GM23338 (cell line): ENCODE data around the gene TSLP. TPM values are rescaled to one million over a fixed set of nuclear protein-coding genes. Genes with fewer than 3 reads are reported as not detected.

Source experiments
- ATAC-seq: fragments of 200-7000 bp; cut with Tn5 transposase; 3 replicates; pipeline ENCODE4 v1.9.1; 2020
- DNase-seq: peaks from one replicate; pipeline ENCODE4 v3.0.0-alpha.2; 2015; ENCODE audit warnings: low spot score
- H2AFZ ChIP-seq: fragments of 200-600 bp; sonication (generic); 2 replicates; pipeline ENCODE4 v1.8.0; 2016; ENCODE audit warnings: antibody characterized with exemption, mild to moderate bottlenecking, moderate library complexity
- H3F3A ChIP-seq: fragments of 200-600 bp; sonication (generic); replicated peaks from 2 replicates; pipeline ENCODE4 v1.8.0; 2017; ENCODE audit warnings: antibody characterized with exemption, mixed run types, low read depth
- H3K27ac ChIP-seq: fragments of 200-600 bp; sonication (generic); 2 replicates; pipeline ENCODE4 v1.6.1; 2016; ENCODE audit warnings: low read depth
- H3K27me3 ChIP-seq: fragments of 200-600 bp; sonication (generic); 2 replicates; pipeline ENCODE4 v1.8.0; 2016; ENCODE audit warnings: mild to moderate bottlenecking, mixed run types, moderate library complexity; ENCODE audit not compliant: insufficient read depth
- H3K36me3 ChIP-seq: fragments of 200-600 bp; sonication (generic); 2 replicates; pipeline ENCODE4 v1.8.0; 2016; ENCODE audit warnings: mild to moderate bottlenecking; ENCODE audit not compliant: insufficient read depth
- H3K4me1 ChIP-seq: fragments of 200-600 bp; sonication (generic); 2 replicates; pipeline ENCODE4 v1.8.0; 2016; ENCODE audit warnings: mild to moderate bottlenecking, moderate library complexity; ENCODE audit not compliant: insufficient read depth
- H3K4me2 ChIP-seq: fragments of 200-600 bp; sonication (generic); 2 replicates; pipeline ENCODE4 v1.7.1; 2017; ENCODE audit warnings: mixed run types
- H3K4me3 ChIP-seq: fragments of 200-600 bp; sonication (generic); 2 replicates; pipeline ENCODE4 v1.6.1; 2016; ENCODE audit warnings: mixed run types
- H3K79me2 ChIP-seq: fragments of 200-600 bp; sonication (generic); replicated peaks from 2 replicates; pipeline ENCODE4 v1.8.0; 2017; ENCODE audit warnings: mild to moderate bottlenecking; ENCODE audit not compliant: insufficient read depth
- H3K9me2 ChIP-seq: fragments of 200-600 bp; sonication (generic); 2 replicates; pipeline ENCODE4 v1.8.0; 2017; ENCODE audit not compliant: insufficient read depth
- H4K20me1 ChIP-seq: fragments of 200-600 bp; sonication (generic); replicated peaks from 2 replicates; pipeline ENCODE4 v1.8.0; 2017; ENCODE audit warnings: mild to moderate bottlenecking; ENCODE audit not compliant: insufficient read depth
- H3K27ac Mint-ChIP-seq: 2 replicates; pipeline ENCODE4 v1.8.0; 2020; ENCODE audit warnings: inconsistent platforms, mild to moderate bottlenecking, moderate library complexity, mixed read lengths
- H3K27me3 Mint-ChIP-seq: 3 replicates; pipeline ENCODE4 v1.8.0; 2022; ENCODE audit warnings: low read depth, mild to moderate bottlenecking, moderate library complexity, mixed read lengths, inconsistent platforms; ENCODE audit not compliant: insufficient read depth, poor library complexity
- H3K36me3 Mint-ChIP-seq: 3 replicates; pipeline ENCODE4 v1.8.0; 2021; ENCODE audit warnings: low read depth, mild to moderate bottlenecking, inconsistent platforms, moderate library complexity, mixed read lengths
- H3K4me1 Mint-ChIP-seq: 3 replicates; pipeline ENCODE4 v1.8.0; 2020; ENCODE audit warnings: mild to moderate bottlenecking, inconsistent platforms, mixed read lengths
- H3K4me3 Mint-ChIP-seq: 3 replicates; pipeline ENCODE4 v1.8.0; 2021; ENCODE audit warnings: moderate library complexity, mild to moderate bottlenecking, inconsistent platforms, mixed read lengths
- H3K9me3 Mint-ChIP-seq: 3 replicates; pipeline ENCODE4 v1.8.0; 2020; ENCODE audit warnings: moderate library complexity, mild to moderate bottlenecking, inconsistent platforms, mixed read lengths
- CREB1 ChIP-seq: fragments of 250-450 bp; sonication (Bioruptor Pico); IDR thresholded peaks from 2 replicates; pipeline ENCODE4 v1.5.0; 2020; ENCODE audit warnings: low read depth, mild to moderate bottlenecking, moderate library complexity
- EZH2 ChIP-seq: fragments of 200-600 bp; sonication (generic); IDR thresholded peaks from one replicate; pipeline ENCODE4 v1.8.0; 2017; ENCODE audit warnings: antibody characterized with exemption, mild to moderate bottlenecking, low read depth; ENCODE audit not compliant: unreplicated experiment
- EZH2phosphoT487 ChIP-seq: fragments of 200-600 bp; sonication (generic); IDR thresholded peaks from one replicate; pipeline ENCODE4 v1.8.1; 2018; ENCODE audit warnings: antibody characterized with exemption; ENCODE audit not compliant: unreplicated experiment
- NANOG ChIP-seq: IDR thresholded peaks from 2 replicates; pipeline ENCODE4 v1.6.1; 2016; ENCODE audit warnings: antibody characterized with exemption, borderline replicate concordance
- STAT1 ChIP-seq: IDR thresholded peaks from one replicate; pipeline ENCODE4 v1.6.1; 2016; ENCODE audit warnings: antibody characterized with exemption; ENCODE audit not compliant: unreplicated experiment
- ZNF331 ChIP-seq: fragments of 250-450 bp; sonication (Bioruptor Pico); IDR thresholded peaks from 2 replicates; pipeline ENCODE4 v1.5.0; 2020; ENCODE audit warnings: low read depth, mild to moderate bottlenecking, moderate library complexity
- polyA plus RNA-seq: library from polyadenylated mRNA; unstranded; fragments of >200 nt; fragmentation: Nextera tagmentation; extraction: Ambion mirVana; gene quantifications from 2 replicates; pipeline ENCODE4 v1.2.1, GENCODE V29; 2016
- total RNA-seq: library from RNA; depleted of rRNA; stranded (reverse); fragments of >200 nt; shearing (Covaris generic); gene quantifications from 2 replicates; pipeline ENCODE4 v1.2.3, GENCODE V29; 2014
- TF ChIP-seq, protein P1 (sequence below), 2 experiments: fragments of 200-600 bp in 1 of 2; sonication (generic) in 1 of 2; conservative IDR thresholded peaks; 2 replicates each; pipeline versions ENCODE4 v1.5.1 to v1.6.1; 2016 to 2017; ENCODE audit warnings: antibody characterized with exemption in 2 of 2, low read depth in 2 of 2, mild to moderate bottlenecking in 2 of 2, moderate library complexity in 1 of 2
- TF ChIP-seq, protein P2 (sequence below): IDR thresholded peaks from 2 replicates; pipeline ENCODE4 v1.6.1; 2016; ENCODE audit warnings: antibody characterized with exemption
- TF ChIP-seq, protein P3 (sequence below): IDR thresholded peaks from one replicate; pipeline ENCODE4 v1.6.1; 2018; ENCODE audit warnings: antibody characterized with exemption; ENCODE audit not compliant: unreplicated experiment

TSLP gene
- total and polyA plus RNA-seq, 2 experiments from 2014 or later = 0.35 to 1.5 TPM

DNA sequence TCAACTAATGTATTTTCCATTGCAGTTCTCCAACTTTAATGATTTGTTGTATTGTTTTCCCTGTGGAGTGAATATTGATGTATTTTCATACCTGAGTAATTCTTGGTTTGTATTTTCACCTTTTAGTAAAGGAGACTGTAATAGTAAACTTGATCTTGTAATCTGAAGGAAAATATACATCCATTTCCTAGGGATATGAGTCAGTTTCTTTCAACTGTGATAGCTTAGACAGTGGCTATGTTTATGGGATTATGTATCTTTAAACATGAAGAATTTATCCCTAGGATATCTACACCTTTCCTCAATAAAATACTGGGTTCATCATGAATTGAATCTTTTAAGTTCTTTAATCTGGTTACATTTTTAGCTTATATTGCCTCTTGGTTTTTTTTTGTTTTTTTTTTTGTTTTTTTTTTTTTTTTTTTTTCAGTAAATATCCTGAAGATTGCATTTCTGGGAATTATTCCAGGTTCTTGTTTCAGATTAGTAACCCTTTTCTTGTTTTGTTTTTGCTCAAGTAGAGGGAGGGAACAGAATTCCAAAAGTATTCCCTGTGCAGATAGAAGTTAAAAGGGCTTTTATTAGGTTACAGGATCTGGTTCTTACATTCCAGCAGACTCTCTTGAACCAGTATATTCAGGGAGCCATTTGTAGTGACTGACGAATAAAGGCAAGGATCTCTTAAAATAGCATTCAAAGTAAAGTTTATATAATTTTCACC is 27.7 kb downstream of the TSLP start:
- Histone ChIP-seq H3K36me3 (peaks cover 74% of the 10 kb centered on the region), H3K9me2 (no peaks in the 10 kb centered on the region), H3K4me2 (no peak overlapping the region), H4K20me1 (peaks cover 22% of the 10 kb centered on the region; the same call in 1 of the 2 replicates), H3K4me3 (no peak overlapping the region), H3K4me1 (peaks cover under 1% of the 10 kb centered on the region; the same call in 1 of the 2 replicates), H3K27me3 (no peaks in the 10 kb centered on the region), H3K27ac (no peak overlapping the region), H3F3A (no peaks in the 10 kb centered on the region), H3K79me2 (peaks cover 23% of the 10 kb centered on the region), H2AFZ (no peak overlapping the region)
- H3K36me3 Mint-ChIP-seq = peaks cover 59% of the 10 kb centered on the region
- TF ChIP-seq CREB1 = no peak
- TF ChIP-seq, protein P1, sequence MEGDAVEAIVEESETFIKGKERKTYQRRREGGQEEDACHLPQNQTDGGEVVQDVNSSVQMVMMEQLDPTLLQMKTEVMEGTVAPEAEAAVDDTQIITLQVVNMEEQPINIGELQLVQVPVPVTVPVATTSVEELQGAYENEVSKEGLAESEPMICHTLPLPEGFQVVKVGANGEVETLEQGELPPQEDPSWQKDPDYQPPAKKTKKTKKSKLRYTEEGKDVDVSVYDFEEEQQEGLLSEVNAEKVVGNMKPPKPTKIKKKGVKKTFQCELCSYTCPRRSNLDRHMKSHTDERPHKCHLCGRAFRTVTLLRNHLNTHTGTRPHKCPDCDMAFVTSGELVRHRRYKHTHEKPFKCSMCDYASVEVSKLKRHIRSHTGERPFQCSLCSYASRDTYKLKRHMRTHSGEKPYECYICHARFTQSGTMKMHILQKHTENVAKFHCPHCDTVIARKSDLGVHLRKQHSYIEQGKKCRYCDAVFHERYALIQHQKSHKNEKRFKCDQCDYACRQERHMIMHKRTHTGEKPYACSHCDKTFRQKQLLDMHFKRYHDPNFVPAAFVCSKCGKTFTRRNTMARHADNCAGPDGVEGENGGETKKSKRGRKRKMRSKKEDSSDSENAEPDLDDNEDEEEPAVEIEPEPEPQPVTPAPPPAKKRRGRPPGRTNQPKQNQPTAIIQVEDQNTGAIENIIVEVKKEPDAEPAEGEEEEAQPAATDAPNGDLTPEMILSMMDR (conservative IDR thresholded peaks at IDR 0.05; ENCODE audit: low read depth in 2 of 2) = no peak
- no peak for TF ChIP-seq EZH2phosphoT487
- TF ChIP-seq STAT1 = no peak
- TF ChIP-seq, protein P2, sequence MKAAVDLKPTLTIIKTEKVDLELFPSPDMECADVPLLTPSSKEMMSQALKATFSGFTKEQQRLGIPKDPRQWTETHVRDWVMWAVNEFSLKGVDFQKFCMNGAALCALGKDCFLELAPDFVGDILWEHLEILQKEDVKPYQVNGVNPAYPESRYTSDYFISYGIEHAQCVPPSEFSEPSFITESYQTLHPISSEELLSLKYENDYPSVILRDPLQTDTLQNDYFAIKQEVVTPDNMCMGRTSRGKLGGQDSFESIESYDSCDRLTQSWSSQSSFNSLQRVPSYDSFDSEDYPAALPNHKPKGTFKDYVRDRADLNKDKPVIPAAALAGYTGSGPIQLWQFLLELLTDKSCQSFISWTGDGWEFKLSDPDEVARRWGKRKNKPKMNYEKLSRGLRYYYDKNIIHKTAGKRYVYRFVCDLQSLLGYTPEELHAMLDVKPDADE = no peak
- no peak for TF ChIP-seq NANOG
- no peak for TF ChIP-seq ZNF331 (CRISPR knock-in tag)
- TF ChIP-seq, protein P3, sequence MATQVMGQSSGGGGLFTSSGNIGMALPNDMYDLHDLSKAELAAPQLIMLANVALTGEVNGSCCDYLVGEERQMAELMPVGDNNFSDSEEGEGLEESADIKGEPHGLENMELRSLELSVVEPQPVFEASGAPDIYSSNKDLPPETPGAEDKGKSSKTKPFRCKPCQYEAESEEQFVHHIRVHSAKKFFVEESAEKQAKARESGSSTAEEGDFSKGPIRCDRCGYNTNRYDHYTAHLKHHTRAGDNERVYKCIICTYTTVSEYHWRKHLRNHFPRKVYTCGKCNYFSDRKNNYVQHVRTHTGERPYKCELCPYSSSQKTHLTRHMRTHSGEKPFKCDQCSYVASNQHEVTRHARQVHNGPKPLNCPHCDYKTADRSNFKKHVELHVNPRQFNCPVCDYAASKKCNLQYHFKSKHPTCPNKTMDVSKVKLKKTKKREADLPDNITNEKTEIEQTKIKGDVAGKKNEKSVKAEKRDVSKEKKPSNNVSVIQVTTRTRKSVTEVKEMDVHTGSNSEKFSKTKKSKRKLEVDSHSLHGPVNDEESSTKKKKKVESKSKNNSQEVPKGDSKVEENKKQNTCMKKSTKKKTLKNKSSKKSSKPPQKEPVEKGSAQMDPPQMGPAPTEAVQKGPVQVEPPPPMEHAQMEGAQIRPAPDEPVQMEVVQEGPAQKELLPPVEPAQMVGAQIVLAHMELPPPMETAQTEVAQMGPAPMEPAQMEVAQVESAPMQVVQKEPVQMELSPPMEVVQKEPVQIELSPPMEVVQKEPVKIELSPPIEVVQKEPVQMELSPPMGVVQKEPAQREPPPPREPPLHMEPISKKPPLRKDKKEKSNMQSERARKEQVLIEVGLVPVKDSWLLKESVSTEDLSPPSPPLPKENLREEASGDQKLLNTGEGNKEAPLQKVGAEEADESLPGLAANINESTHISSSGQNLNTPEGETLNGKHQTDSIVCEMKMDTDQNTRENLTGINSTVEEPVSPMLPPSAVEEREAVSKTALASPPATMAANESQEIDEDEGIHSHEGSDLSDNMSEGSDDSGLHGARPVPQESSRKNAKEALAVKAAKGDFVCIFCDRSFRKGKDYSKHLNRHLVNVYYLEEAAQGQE = no peak
- no peak for TF ChIP-seq EZH2
- DNase-seq (no peak), ATAC-seq (no peak)
- H3K4me1 Mint-ChIP-seq = peaks cover 1% of the 10 kb centered on the region; the same call in 2 of the 3 replicates
- H3K4me3 Mint-ChIP-seq = no peak overlapping the region
- H3K27ac Mint-ChIP-seq = no peak overlapping the region
- no peaks in the 10 kb centered on the region for H3K27me3 Mint-ChIP-seq
- no peaks in the 10 kb centered on the region for H3K9me3 Mint-ChIP-seq
